ENCODE measurements around the gene LFNG.

DNA sequence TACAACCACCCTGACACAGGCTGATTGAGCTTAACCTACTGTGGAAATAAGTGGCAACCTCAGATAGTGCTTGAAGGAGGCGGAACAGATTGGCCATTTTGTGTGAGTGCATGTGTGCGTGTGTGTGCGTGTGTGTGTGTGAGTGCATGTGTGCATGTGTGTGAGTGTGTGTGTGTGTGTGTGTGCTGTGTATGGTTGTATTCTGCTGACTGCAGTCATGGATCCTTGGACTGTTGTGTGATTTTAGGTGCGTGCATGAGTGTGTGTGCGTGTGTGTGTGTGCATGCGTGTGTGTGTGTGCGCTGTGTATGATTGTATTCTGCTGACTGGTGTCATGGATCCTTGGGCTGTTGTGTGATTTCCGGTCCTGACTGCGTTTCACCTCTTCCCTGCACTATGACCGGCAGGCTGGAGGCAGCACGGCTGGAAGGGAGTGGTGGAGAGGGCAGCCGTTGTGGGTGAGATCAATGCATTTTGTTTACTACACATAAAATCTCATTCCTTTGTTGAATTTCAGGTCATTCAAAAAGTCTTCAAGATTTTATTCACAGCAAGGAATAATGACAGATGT is 45.5 kb downstream of the LFNG start:
- no peak for TF ChIP-seq CTCF (IDR thresholded peaks at IDR 0.05)
- TF ChIP-seq REST (IDR thresholded peaks at IDR 0.05; ENCODE audit: insufficient read depth in 1 of 2, low read depth in 2 of 2, low read length in 1 of 2): no peak
- TF ChIP-seq SIN3A (IDR thresholded peaks at IDR 0.05; ENCODE audit: borderline replicate concordance, insufficient read depth, low read depth, low read length): no peak
